Motor neuron (in vitro differentiated cells): ENCODE data around the gene OLIG2. TPM values are rescaled to one million over a fixed set of nuclear protein-coding genes. Genes with fewer than 3 reads are reported as not detected.

ENCODE experiments used
- ATAC-seq, 8 experiments: fragments of 200-7000 bp; cut with Tn5 transposase; replicated peaks in 6 of 8; 2 replicates each; pipeline ENCODE4 v1.8.0; 2021; ENCODE audit warnings: mild to moderate bottlenecking in 8 of 8, moderate library complexity in 8 of 8
- H3K27ac ChIP-seq, 2 donors: fragments of 250-450 bp; sonication (Bioruptor Pico); 2 replicates each; pipeline ENCODE4 v1.9.0; 2021; ENCODE audit warnings: antibody characterized with exemption in 2 of 2, mild to moderate bottlenecking in 2 of 2, moderate library complexity in 1 of 2
- H3K4me1 ChIP-seq, 2 donors: fragments of 250-450 bp; sonication (Bioruptor Pico); replicated peaks in 1 of 2; 2 replicates each; pipeline ENCODE4 v1.6.1; 2021; ENCODE audit warnings: antibody characterized with exemption in 2 of 2, mild to moderate bottlenecking in 2 of 2, moderate library complexity in 1 of 2
- H3K4me3 ChIP-seq, 5 donors: fragments of 250-450 bp; sonication (Bioruptor Pico); 2 replicates each; pipeline ENCODE4 v1.9.0; 2021; ENCODE audit warnings: antibody characterized with exemption in 5 of 5, mild to moderate bottlenecking in 5 of 5, moderate library complexity in 4 of 5
- WGBS, 10 experiments: fragments of 450-650 bp; shearing (Covaris generic); methylation state at CpG; one replicate each; pipeline ENCODE4 v1.0.0; 2022; 5-methylcytosine and 5-hydroxymethylcytosine counted together
- in situ Hi-C, 9 experiments: fragments of 400-800 bp; cut with MboI; loops; one replicate each; pipeline ENCODE4 v1.15.0; 2021; ENCODE audit warnings: low sequenced_read_pairs in 9 of 9, low pct_unique_long_range_greater_than_20kb in 2 of 9; ENCODE audit not compliant: unreplicated experiment in 9 of 9
- total RNA-seq, 8 experiments: library from RNA; unstranded; fragments of 300-600 nt; gene quantifications; 2 replicates each; pipeline versions ENCODE4 v1.2.3 to v1.2.4, GENCODE V29; 2022

The OLIG2 gene
- total RNA-seq, 8 experiments from 2014 or later: 0.18 to 10.1 (median 8.4) TPM; not detected in 1

DNA sequence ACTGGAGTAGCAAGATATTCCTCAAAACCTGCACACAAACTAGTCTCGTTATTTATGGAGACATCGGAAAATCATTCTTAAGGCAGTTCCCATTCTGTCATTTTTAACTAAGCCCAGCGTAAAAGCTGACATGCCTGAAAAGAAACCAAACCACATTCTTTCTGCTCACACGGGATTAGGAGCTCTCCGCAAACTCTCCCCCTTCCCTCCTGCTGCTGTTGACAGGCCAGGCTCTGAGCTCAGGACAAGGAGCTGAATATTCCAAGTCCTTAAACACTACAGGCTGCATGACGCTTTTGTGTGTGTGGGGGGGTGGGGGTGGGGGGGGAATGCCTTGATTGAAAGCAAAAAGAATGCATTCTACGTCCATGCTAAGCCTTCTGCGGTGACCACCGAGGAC, 49.4 kb downstream of the OLIG2 start:
- Histone ChIP-seq H3K4me1 (peaks cover 21 to 59% of the 10 kb centered on the region in 2 donors), H3K27ac (no peak overlapping the region), H3K4me3 (no peak overlapping the region)
- in situ Hi-C loops: no loop called here
- WGBS, 10 experiments: 17 to 53% (median 35%) methylated on average over 1 to 6 of the region's 9 CpGs; no CpG with 5 or more reads in 1 of the 10 experiments
- no peak for ATAC-seq

DNA sequence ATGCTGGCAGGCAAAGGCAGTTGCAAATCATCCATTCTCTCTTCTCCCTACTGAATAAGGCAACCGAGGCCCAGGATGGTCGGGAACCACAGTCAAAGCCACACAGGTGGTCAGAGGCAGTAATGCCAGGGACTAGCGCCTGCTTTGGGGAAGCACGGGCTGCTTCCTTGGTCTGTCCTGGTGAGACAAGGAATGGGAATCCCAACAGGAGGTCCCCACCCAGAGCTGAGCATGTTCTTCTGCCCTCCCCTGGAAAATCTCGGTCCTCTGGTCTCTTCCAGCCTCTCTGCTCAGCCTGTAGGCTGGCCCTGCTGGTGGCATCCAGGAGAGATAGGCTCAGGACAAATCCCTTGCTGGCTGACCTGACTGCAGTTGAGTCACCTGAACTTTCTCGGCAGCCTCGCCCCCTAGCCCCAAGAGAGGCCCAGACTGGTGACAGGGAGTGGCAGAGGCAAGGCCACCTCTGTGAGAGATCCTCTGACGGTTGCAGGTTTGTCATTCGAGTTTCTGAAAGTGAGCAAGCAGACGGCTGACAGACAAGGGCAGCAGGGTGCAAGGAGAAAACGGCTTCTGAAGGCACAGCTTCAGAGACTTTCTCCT, 50.0 kb downstream of the OLIG2 start:
- peaks cover 21 to 59% of the 10 kb centered on the region in 2 donors for H3K4me1 ChIP-seq
- in situ Hi-C loops: no loop called here
- WGBS, 10 experiments: 20 to 93% (median 48%) methylated on average over 1 to 3 of the region's 11 CpGs; no CpG with 5 or more reads in 5 of the 10 experiments
- H3K27ac ChIP-seq: no peak overlapping the region
- no peak for ATAC-seq
- no peak overlapping the region for H3K4me3 ChIP-seq

DNA sequence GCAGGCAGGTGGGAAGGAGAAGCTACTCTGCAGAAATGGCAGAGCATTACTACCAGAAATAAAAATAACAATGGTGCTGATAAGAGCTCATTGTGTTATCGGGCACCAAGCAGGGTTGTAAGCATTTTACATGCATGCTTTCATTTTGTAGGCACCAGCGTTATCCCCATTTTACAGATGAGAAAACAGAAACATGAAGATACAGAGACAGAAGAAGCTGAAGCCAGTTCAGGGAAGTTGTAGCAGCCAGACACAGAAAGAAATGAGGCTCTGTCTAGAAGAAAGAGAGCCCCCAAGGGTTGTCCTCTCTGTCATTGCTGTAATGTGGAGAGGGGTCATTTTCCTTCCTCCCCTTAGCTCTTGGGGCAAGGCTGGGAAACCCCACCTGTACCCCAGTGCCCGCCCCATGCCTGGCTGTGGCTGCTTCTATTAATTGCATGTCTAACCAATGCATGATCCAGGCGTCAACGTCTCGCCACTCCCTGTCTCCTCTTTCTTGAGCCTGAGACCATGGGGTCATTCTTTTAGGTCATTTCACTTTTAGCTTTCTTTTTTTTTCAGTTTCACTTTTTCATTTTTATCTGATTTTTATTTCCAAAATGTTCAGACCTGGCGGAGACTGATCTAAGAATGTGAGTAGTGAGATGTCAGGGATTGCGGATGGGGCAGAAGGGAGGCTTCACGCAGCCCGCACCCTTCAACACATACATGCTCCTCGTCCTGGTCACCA, 51.0 kb downstream of the OLIG2 start:
- in situ Hi-C loops: no loop called here
- H3K4me1 ChIP-seq: peaks cover 20 to 59% of the 10 kb centered on the region in 2 donors
- H3K27ac ChIP-seq: no peak overlapping the region
- ATAC-seq: no peak
- H3K4me3 ChIP-seq: no peak overlapping the region
- WGBS, 10 experiments: 36 to 95% (median 87%) methylated on average over 2 to 11 of the region's 11 CpGs

Other genes with a start within 250 kb of the OLIG2 start
- gene OLIG1, start 44.2 kb downstream of the OLIG2 start, total RNA-seq: 1 to 10 TPM in 5 of 8 experiments, under 1 TPM in 1, not detected in 2; 0.17 to 3.4 (median 2.1) TPM
- gene IFNAR2, start 204.0 kb downstream of the OLIG2 start, total RNA-seq: 10 to 100 TPM in 1 of 8 experiments, 1 to 10 TPM in 7; 4.4 to 12.4 (median 7.3) TPM
- 10 to 100 TPM in 4 of 8 experiments, 1 to 10 TPM in 4; 4.1 to 17.8 (median 9.7) TPM for gene IL10RB, start 240.4 kb downstream of the OLIG2 start, total RNA-seq